ENCODE measurements around the gene CLEC4M.

CLEC4M gene, protein sequence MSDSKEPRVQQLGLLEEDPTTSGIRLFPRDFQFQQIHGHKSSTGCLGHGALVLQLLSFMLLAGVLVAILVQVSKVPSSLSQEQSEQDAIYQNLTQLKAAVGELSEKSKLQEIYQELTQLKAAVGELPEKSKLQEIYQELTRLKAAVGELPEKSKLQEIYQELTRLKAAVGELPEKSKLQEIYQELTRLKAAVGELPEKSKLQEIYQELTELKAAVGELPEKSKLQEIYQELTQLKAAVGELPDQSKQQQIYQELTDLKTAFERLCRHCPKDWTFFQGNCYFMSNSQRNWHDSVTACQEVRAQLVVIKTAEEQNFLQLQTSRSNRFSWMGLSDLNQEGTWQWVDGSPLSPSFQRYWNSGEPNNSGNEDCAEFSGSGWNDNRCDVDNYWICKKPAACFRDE

GRCh38 chr19:7762719-7763293, at the start of gene CLEC4M:
TSS of gene CLEC4M (plus strand) at chr19:7763243. CDS start at chr19:7763267, 24 bp downstream.
- DNase-seq (ENCODE audit: low spot score) = no peak
- TF ChIP-seq, protein P1, sequence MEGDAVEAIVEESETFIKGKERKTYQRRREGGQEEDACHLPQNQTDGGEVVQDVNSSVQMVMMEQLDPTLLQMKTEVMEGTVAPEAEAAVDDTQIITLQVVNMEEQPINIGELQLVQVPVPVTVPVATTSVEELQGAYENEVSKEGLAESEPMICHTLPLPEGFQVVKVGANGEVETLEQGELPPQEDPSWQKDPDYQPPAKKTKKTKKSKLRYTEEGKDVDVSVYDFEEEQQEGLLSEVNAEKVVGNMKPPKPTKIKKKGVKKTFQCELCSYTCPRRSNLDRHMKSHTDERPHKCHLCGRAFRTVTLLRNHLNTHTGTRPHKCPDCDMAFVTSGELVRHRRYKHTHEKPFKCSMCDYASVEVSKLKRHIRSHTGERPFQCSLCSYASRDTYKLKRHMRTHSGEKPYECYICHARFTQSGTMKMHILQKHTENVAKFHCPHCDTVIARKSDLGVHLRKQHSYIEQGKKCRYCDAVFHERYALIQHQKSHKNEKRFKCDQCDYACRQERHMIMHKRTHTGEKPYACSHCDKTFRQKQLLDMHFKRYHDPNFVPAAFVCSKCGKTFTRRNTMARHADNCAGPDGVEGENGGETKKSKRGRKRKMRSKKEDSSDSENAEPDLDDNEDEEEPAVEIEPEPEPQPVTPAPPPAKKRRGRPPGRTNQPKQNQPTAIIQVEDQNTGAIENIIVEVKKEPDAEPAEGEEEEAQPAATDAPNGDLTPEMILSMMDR (IDR thresholded peaks at IDR 0.05) = no peak
- H3K27ac ChIP-seq = no peak within 1 kb of the TSS
- H3K4me3 ChIP-seq = no peak within 1 kb of the TSS

- no peak for DNase-seq (ENCODE audit: low spot score)
- no peak overlapping the region for H3K27ac ChIP-seq
- TF ChIP-seq, protein P1 (IDR thresholded peaks at IDR 0.05) = no peak
Measured at GRCh38 chr19:7715671-7716070, 47.4 kb upstream of the CLEC4M start.

DNA sequence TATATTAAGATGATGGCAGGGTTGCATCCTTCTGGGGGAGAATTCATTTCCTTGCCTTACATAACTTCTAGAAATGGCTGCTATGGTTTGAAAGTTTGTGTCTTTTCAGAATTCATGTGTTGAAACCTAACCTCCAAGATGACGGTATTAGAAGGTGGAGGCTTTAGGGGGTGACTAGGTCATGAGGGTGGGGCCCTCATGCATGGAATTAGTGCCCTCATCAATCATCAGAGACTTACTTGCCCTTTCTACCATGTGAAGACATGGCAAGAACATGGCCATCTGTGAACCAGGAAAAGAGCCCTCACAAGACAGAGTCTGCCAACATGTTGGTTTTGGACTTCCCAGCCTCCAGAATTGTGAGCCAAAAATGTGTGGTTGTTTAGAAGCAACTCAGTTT, 46.3 kb upstream of the CLEC4M start:
- no peak overlapping the region for H3K4me3 ChIP-seq
- TF ChIP-seq, protein P1 (IDR thresholded peaks at IDR 0.05) = no peak
- H3K27ac ChIP-seq = no peak overlapping the region
- no peak for DNase-seq (ENCODE audit: low spot score)

More at GRCh38 chr19:7715671-7716070, 47.4 kb upstream of the CLEC4M start:
- no peak overlapping the region for H3K4me3 ChIP-seq

GRCh38 chr19:7718668-7719067, 44.4 kb upstream of the CLEC4M start:
- H3K4me3 ChIP-seq = no peak overlapping the region
- H3K27ac ChIP-seq = no peak overlapping the region
- TF ChIP-seq, protein P1 (IDR thresholded peaks at IDR 0.05) = no peak
- no peak for DNase-seq (ENCODE audit: low spot score)

DNA sequence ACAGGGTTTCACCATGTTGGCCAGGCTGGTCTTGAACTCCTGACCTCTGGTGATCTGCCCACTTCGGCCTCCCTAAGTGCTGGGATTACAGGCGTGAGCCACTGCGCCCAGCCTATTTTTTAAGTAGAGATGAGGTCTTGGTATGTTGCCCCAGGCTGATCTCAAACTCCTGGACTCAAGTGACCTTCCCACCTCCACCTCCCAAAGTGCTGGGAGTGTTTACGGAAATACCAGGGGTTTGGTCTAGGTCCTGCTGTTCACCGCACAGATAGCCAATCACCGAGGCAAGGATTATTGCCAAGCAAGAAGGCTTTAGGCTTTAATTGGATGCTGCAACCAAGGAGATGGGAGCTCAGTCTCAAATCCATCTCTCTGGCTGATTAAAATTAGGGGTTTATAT, 42.7 kb upstream of the CLEC4M start:
- TF ChIP-seq, protein P1 (IDR thresholded peaks at IDR 0.05) = no peak

DNA sequence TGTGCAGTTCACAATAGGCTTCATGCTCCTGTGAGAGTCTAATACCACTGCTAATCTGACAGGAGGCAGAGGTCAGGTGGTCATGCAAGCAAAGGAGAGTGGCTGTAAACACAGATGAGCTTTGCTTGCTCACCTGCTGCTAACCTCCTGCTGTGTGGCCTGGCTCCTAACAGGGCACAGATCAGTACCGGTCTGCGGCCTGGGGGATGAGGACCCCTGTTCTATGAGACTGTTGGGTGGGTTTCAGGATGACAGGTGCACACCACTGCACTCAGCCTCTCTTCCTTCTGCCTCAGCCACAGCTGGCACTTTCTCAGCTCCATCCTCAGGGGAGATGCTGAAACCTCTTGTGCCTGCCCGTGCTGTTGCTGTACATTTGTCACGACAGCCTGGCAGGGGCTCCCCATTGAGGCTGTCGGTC, 40.8 kb upstream of the CLEC4M start:
- TF ChIP-seq, protein P1 (IDR thresholded peaks at IDR 0.05) = no peak

More for the DNA sequence above, 42.7 kb upstream of the CLEC4M start:
- DNase-seq (ENCODE audit: low spot score) = no peak
- Histone ChIP-seq H3K4me3 (no peak overlapping the region), H3K27ac (no peak overlapping the region)

DNA sequence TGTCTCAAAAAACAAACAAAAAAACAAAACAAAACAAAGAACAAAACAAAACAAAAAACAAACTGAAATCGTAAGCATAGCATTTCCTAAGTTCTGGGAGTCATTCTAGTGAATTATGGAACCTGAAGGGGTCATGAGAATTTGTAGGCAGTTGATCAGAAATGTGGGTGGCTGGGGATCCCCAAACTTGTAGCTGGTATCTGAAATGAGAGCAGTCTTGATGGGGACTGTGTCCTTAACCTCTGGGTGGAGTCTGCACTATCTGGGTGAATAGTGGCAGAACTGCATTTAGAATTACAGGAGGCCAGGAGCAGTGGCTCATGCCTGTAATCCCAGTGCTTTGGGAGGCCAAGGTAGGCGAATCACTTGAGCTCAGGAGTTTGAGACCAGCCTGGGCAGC, 37.3 kb upstream of the CLEC4M start:
- no peak overlapping the region for H3K4me3 ChIP-seq
- H3K27ac ChIP-seq = no peak overlapping the region
- TF ChIP-seq, protein P1 (IDR thresholded peaks at IDR 0.05) = no peak
- no peak for DNase-seq (ENCODE audit: low spot score)

More for the DNA sequence above, 40.8 kb upstream of the CLEC4M start:
- DNase-seq (ENCODE audit: low spot score) = no peak
- no peak overlapping the region for H3K27ac ChIP-seq
- H3K4me3 ChIP-seq = no peak overlapping the region
